Heart right ventricle (tissue), 16 donors: Measurements from ENCODE around the gene DCLK1. TPM values are rescaled to one million over a fixed set of nuclear protein-coding genes. Genes with fewer than 3 reads are reported as not detected.
A peak's percentile ranks its signal among the peaks of the same experiment; 100 is the strongest.

Experiments
- ATAC-seq, 8 donors: fragments of 200-7000 bp; cut with Tn5 transposase; one replicate each; pipeline ENCODE4 v1.9.1; 2020; ENCODE audit warnings: mild to moderate bottlenecking in 8 of 8, moderate library complexity in 8 of 8, moderate number of reproducible peaks in 1 of 8
- DNase-seq, 2 donors: peaks; one replicate each; pipeline ENCODE4 v3.0.0-alpha.2; 2020
- H3K27ac ChIP-seq, 10 donors: fragments of 200-600 bp; sonication (generic) in 2 of 10; one replicate each; pipeline versions ENCODE4 v1.5.0 to v1.8.0; 2020 to 2022; ENCODE audit warnings: mild to moderate bottlenecking in 3 of 10
- H3K27me3 ChIP-seq, 7 donors: fragments of 200-600 bp; one replicate each; pipeline ENCODE4 v1.8.0; 2021 to 2022; ENCODE audit warnings: mild to moderate bottlenecking in 2 of 7
- H3K36me3 ChIP-seq, 9 donors: fragments of 200-600 bp; sonication (generic) in 1 of 9; one replicate each; pipeline versions ENCODE4 v1.5.0 to v1.8.0; 2020 to 2022; ENCODE audit warnings: mild to moderate bottlenecking in 2 of 9
- H3K4me1 ChIP-seq, 9 donors: fragments of 200-600 bp; sonication (generic) in 1 of 9; one replicate each; pipeline versions ENCODE4 v1.5.0 to v1.8.0; 2020 to 2022; ENCODE audit warnings: mild to moderate bottlenecking in 4 of 9
- H3K4me3 ChIP-seq, 10 donors: fragments of 200-600 bp; sonication (generic) in 2 of 10; one replicate each; pipeline versions ENCODE4 v1.5.0 to v1.8.0; 2020 to 2022; ENCODE audit warnings: mild to moderate bottlenecking in 7 of 10, moderate library complexity in 2 of 10
- H3K9me3 ChIP-seq, 11 donors: fragments of 200-600 bp in 10 of 11; sonication (generic) in 2 of 11; one replicate each; pipeline versions ENCODE4 v1.5.0 to v1.8.0; 2013 to 2022; ENCODE audit warnings: mild to moderate bottlenecking in 2 of 11, control low read depth in 1 of 11, moderate library complexity in 1 of 11
- WGBS, 2 donors: extraction: QIAGEN DNeasy Blood & Tissue Kit; methylation state at CpG; one replicate each; pipeline ENCODE4 v1.1.7; 2013; ENCODE audit warnings: inconsistent platforms in 1 of 2; 5-methylcytosine and 5-hydroxymethylcytosine counted together
- intact Hi-C, 10 donors: fragments of 100-400 bp; cut with DNase I; formaldehyde crosslinking; loops; one replicate each; pipeline versions ENCODE4 v1.11.1 to v1.14.2; 2022
- polyA plus RNA-seq, 2 donors: library from polyadenylated mRNA; stranded (reverse); fragments of 200-250 nt; gene quantifications; one replicate each; pipeline ENCODE4 v1.2.3, GENCODE V29; 2013
- total RNA-seq, 10 donors: library from RNA; stranded (reverse); fragmentation: NEBNext Ultra II Directional in 3 of 10; extraction: Animal tissue kit (Norgen Biotek cat#: 25700) in 3 of 10; gene quantifications; one replicate each; pipeline versions ENCODE4 v1.2.1 to v1.2.4, GENCODE V29; 2021 to 2023
- TF ChIP-seq, protein P1 (sequence below), 9 donors: fragments of 200-600 bp; sonication (generic) in 2 of 9; IDR thresholded peaks; one replicate each; pipeline versions ENCODE4 v1.5.0 to v1.8.0; 2021 to 2022; ENCODE audit warnings: antibody characterized with exemption in 9 of 9, mild to moderate bottlenecking in 5 of 9, moderate library complexity in 1 of 9
- donor health status: Arrhythmogenic right ventricular cardiomyopathy.
- donor health status: ischemic (EF 13 %, LVEDD 7.1; RV severe dilation, severe dysfunction).
- donor health status: healthy with polysubstance abuse.
- donor health status: DM: no; HTN: yes; CAD: no.
- donor health status: DM: no; HTN: no; CAD: no.
- donor health status: ischemic (EF 25% LVEDD 6.9; RV normal size, moderate dysfunction).
- donor health status: ischemic (EF 25% LVEDD 5.7; RV mildly dilated, moderate dysfunction).
- donor health status: healthy.
- donor health status: DM: yes; HTN: yes; CAD: no.
- donor health status: Ischemic cardiomyopathy.
- donor health status: ischemic (EF 35%, LVEDD 5.7; RV mildly dilated, moderate dysfunction).
- donor health status: nonischemic (EF 11% LVEDD 7.7; RV severe dilation, severe dysfunction).
- donor health status: DM: yes; HTN: yes; CAD: no.
- donor health status: PGD.
- donor health status: ischemic (EF 29% LVEDD 5.4; RV normal size, mild dysfunction).
- donor health status: nonischemic (EF 23%, LVEDD 6.1; RV moderate dilation, normal function).

DCLK1 gene
- total and polyA plus RNA-seq, 12 donors, result 3.4 to 16.9 (median 9.1) TPM

DNA sequence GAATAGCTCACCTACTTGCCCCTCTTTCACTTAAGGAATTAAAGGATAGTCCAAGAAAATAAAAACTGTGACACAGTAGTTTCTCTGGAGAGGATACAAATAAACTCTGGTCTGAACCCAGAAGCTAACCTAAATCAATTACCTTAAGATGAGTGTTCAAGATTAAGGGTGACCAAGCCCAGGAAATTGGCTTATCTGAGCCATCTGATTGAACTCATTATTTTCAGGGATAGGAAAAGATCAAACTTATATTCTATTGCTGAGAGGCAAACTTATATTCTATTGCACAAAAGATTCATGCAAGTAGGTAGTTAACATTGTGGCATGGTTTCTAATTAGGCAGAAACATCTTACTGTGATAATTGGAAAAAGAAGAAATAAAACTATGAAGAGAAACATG, 175.1 kb downstream of the DCLK1 start:
- TF ChIP-seq, protein P1, sequence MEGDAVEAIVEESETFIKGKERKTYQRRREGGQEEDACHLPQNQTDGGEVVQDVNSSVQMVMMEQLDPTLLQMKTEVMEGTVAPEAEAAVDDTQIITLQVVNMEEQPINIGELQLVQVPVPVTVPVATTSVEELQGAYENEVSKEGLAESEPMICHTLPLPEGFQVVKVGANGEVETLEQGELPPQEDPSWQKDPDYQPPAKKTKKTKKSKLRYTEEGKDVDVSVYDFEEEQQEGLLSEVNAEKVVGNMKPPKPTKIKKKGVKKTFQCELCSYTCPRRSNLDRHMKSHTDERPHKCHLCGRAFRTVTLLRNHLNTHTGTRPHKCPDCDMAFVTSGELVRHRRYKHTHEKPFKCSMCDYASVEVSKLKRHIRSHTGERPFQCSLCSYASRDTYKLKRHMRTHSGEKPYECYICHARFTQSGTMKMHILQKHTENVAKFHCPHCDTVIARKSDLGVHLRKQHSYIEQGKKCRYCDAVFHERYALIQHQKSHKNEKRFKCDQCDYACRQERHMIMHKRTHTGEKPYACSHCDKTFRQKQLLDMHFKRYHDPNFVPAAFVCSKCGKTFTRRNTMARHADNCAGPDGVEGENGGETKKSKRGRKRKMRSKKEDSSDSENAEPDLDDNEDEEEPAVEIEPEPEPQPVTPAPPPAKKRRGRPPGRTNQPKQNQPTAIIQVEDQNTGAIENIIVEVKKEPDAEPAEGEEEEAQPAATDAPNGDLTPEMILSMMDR (IDR thresholded peaks at IDR 0.05), result no peak
- Histone ChIP-seq H3K4me1 (peaks cover 0 to 32% (median 15%) of the 10 kb centered on the region in 9 donors), H3K27me3 (no peaks in the 10 kb centered on the region), H3K9me3 (no peaks in the 10 kb centered on the region), H3K4me3 (no peak overlapping the region), H3K36me3 (no peaks in the 10 kb centered on the region), H3K27ac (peak overlapping the region in 2 of 10 donors; percentile 30 to 35)
- DNase-seq (no peak), ATAC-seq (no peak)
- intact Hi-C loops, result loop anchor here in 8 of 10 donors (5.0 to 10.0 kb wide), 12 partner anchors 74 to 741 kb away; no protein-coding TSS in a partner anchor

DNA sequence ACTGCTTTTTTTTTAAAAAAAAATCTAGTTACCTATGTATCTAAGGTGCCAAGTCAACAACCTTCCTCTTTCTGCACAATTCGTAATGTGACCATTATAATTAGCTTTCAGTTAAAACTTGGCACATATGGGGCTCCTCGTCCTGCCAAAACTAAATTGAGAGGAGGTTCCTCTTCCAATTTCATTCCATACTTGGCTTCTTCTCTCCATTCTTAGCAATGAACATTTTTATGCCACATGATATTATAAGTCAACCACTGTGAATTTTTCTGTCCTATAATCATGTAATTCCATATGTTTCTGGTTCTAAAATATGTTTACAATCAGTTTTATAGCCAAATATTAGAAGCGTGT, 177.0 kb downstream of the DCLK1 start:
- TF ChIP-seq, protein P1 (IDR thresholded peaks at IDR 0.05), result no peak
- Histone ChIP-seq H3K4me3 (no peak overlapping the region), H3K36me3 (no peaks in the 10 kb centered on the region), H3K9me3 (no peaks in the 10 kb centered on the region), H3K27me3 (no peaks in the 10 kb centered on the region), H3K27ac (peak overlapping the region in 5 of 10 donors; percentile 5 to 50 (median 29)), H3K4me1 (peaks cover 0 to 31% (median 15%) of the 10 kb centered on the region in 9 donors)
- intact Hi-C loops, result loop anchor here in 8 of 10 donors (5.0 to 10.0 kb wide), 11 partner anchors 77 to 739 kb away; no protein-coding TSS in a partner anchor
- ATAC-seq, result peak in 2 of 8 donors; percentile 15 to 40
- DNase-seq, result no peak
- 34 to 36% methylated on average over 3 of the region's 3 CpGs for WGBS, 2 donors

DNA sequence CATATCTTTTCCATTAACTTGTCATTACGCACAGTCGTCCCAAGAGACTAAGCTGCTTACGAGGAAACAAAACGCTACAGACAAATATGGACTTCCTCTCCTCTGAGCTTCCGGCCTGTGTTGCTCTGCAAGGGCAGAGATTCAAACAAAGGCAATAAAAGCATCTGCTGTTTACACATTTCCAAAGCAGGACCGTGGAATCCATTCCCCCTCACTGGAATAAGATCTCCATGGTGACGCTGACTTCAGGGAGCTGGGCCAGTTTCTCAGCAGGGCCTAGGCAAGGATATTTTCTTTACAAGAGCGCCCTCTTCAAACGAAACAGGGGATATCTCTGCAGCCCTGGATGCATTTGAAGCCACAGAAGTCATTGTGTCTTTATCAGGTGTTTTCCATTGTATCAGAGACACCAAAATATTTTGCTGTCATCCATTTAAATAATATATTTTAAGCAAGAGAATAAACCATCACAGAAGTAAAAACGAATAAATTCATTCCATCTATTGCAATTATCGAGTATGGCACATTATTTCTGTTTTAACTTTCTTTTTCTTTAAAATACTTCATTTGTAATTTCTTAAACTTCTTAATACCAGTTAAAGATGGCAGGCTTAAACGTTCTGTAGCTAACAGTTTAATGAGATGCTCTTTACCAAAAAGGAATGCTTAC, 177.5 kb downstream of the DCLK1 start:
- H3K9me3 ChIP-seq, result no peaks in the 10 kb centered on the region
- TF ChIP-seq, protein P1 (IDR thresholded peaks at IDR 0.05), result peak; percentile 37 to 86 (median 66)
- H3K4me3 ChIP-seq, result peak overlapping the region in 4 of 10 donors; percentile 12 to 23 (median 18)
- H3K4me1 ChIP-seq, result peaks cover 0 to 31% (median 15%) of the 10 kb centered on the region in 9 donors
- ATAC-seq, result peak; percentile 89 to 96 (median 94)
- 13 to 18% methylated on average over 12 of the region's 12 CpGs for WGBS, 2 donors
- no peaks in the 10 kb centered on the region for H3K36me3 ChIP-seq
- H3K27ac ChIP-seq, result peak overlapping the region in 8 of 10 donors; percentile 5 to 57 (median 37)
- intact Hi-C loops, result loop anchor here in 8 of 10 donors (5.0 to 10.0 kb wide), 11 partner anchors 76 to 739 kb away; no protein-coding TSS in a partner anchor
- DNase-seq, result peak; percentile 60 to 90
- H3K27me3 ChIP-seq, result no peaks in the 10 kb centered on the region

DNA sequence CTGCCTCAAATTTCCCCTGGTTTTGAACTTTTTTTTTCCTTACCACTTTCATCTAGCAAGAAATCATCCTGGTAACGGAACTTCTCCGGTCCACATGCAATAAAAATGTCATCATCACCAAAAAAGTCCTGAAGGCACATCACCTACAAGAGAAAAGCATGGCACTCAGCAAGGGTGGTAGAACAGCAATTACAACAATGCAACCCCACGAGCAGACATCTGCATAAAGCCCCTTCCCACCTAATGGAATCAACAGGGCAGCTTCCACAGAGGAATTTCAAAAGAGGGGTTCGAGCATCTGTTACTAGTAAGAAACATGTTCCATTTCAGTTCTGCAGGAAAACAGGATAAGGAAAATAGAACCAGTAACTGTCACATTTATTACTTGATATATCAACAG, 183.9 kb downstream of the DCLK1 start:
- intact Hi-C loops, result loop anchor here in 2 of 10 donors (5.0 to 10.0 kb wide), 2 partner anchors 70 to 133 kb away; no protein-coding TSS in a partner anchor
- TF ChIP-seq, protein P1 (IDR thresholded peaks at IDR 0.05), result no peak
- Histone ChIP-seq H3K4me3 (no peak overlapping the region), H3K4me1 (no peaks in the 10 kb centered on the region), H3K27ac (no peak overlapping the region), H3K9me3 (peaks cover 0 to 14% (median 3%) of the 10 kb centered on the region in 11 donors), H3K36me3 (peaks cover 0 to 5% (median 0%) of the 10 kb centered on the region in 9 donors), H3K27me3 (no peaks in the 10 kb centered on the region)
- ATAC-seq, result no peak
- no peak for DNase-seq
- WGBS, 2 donors, result 79 to 80% methylated on average over 4 of the region's 4 CpGs
